ENCODE results near the gene NUP98.

DNA sequence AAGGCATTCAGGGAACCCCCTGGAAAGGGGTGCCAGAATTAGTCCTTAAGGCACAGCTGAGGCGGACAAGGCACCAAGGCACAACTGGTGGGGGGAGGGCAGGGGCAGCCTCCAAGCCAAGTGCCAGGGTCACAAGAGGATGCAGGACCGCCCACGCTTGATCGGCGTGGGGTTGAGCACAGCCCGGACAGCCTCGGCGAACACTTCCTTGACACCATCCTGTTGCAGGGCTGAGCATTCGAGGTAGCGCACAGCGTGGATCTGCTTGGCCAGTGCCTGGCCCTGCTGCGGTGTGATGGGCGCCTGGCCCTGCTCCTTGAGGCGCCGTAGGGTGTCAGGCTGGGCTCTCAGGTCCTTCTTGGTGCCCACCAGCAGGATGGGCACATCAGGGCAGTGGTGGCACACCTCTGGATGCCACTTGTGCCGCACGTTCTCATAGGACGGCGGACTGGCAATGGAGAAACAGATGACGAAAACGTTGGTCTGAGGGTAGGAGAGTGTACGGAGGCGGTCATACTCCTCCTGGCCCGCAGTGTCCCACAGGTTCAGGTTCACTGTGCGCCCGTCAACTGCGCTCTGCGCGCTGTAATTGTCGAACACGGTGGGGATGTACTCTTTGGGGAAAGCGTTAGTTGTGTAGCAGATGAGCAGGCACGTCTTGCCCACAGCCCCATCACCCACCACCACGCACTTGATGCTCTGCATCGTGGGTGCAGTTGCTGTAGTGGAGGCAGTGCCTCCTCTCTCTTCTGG is 30.3 kb upstream of the NUP98 start:
- TF ChIP-seq, protein P1, sequence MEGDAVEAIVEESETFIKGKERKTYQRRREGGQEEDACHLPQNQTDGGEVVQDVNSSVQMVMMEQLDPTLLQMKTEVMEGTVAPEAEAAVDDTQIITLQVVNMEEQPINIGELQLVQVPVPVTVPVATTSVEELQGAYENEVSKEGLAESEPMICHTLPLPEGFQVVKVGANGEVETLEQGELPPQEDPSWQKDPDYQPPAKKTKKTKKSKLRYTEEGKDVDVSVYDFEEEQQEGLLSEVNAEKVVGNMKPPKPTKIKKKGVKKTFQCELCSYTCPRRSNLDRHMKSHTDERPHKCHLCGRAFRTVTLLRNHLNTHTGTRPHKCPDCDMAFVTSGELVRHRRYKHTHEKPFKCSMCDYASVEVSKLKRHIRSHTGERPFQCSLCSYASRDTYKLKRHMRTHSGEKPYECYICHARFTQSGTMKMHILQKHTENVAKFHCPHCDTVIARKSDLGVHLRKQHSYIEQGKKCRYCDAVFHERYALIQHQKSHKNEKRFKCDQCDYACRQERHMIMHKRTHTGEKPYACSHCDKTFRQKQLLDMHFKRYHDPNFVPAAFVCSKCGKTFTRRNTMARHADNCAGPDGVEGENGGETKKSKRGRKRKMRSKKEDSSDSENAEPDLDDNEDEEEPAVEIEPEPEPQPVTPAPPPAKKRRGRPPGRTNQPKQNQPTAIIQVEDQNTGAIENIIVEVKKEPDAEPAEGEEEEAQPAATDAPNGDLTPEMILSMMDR (IDR thresholded peaks at IDR 0.05), result no peak
- TF ChIP-seq POLR2A (IDR thresholded peaks at IDR 0.05), result no peak

Measured in uterus (tissue), 2 donors.